OCI-LY3 (cell line): ENCODE measurements around the gene INTS3.

Source experiments
- EZH2phosphoT487 ChIP-seq: fragments of 200-600 bp; shearing (Covaris generic); IDR thresholded peaks from 2 replicates; pipeline ENCODE4 v1.6.1; 2018; ENCODE audit warnings: antibody characterized with exemption, mixed run types, low read depth
- TF ChIP-seq, protein P1 (sequence below): fragments of 200-600, 300-600 bp; sonication (generic); IDR thresholded peaks from 2 replicates; pipeline ENCODE4 v1.5.1; 2014; ENCODE audit warnings: antibody characterized with exemption, low read length, low read depth

GRCh38 chr1:153760440-153760839 lies 32.6 kb downstream of the INTS3 start:
- TF ChIP-seq, protein P1, sequence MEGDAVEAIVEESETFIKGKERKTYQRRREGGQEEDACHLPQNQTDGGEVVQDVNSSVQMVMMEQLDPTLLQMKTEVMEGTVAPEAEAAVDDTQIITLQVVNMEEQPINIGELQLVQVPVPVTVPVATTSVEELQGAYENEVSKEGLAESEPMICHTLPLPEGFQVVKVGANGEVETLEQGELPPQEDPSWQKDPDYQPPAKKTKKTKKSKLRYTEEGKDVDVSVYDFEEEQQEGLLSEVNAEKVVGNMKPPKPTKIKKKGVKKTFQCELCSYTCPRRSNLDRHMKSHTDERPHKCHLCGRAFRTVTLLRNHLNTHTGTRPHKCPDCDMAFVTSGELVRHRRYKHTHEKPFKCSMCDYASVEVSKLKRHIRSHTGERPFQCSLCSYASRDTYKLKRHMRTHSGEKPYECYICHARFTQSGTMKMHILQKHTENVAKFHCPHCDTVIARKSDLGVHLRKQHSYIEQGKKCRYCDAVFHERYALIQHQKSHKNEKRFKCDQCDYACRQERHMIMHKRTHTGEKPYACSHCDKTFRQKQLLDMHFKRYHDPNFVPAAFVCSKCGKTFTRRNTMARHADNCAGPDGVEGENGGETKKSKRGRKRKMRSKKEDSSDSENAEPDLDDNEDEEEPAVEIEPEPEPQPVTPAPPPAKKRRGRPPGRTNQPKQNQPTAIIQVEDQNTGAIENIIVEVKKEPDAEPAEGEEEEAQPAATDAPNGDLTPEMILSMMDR = no peak
- TF ChIP-seq EZH2phosphoT487 = no peak
